Progenitor cell of endocrine pancreas (in vitro differentiated cells): ENCODE results near the gene FNBP1L. TPM values are rescaled to one million over a fixed set of nuclear protein-coding genes. Genes with fewer than 3 reads are reported as not detected.

Experiments
- DNase-seq: peaks from one replicate; pipeline ENCODE4 v3.0.0; 2021; ENCODE audit warnings: low spot score; ENCODE audit not compliant: unreplicated experiment
- H3K27ac Mint-ChIP-seq: 2 replicates; pipeline ENCODE4 v1.8.0; 2021; ENCODE audit warnings: mild to moderate bottlenecking, moderate library complexity, mixed read lengths
- H3K27me3 Mint-ChIP-seq: 2 replicates; pipeline ENCODE4 v1.8.0; 2021; ENCODE audit warnings: mixed read lengths
- H3K36me3 Mint-ChIP-seq: 2 replicates; pipeline ENCODE4 v1.8.0; 2022; ENCODE audit warnings: mixed read lengths; ENCODE audit not compliant: insufficient read depth
- H3K4me1 Mint-ChIP-seq: 2 replicates; pipeline ENCODE4 v1.8.0; 2021; ENCODE audit warnings: low read depth, mixed read lengths
- H3K4me3 Mint-ChIP-seq: 2 replicates; pipeline ENCODE4 v1.8.0; 2021; ENCODE audit warnings: low read depth, mild to moderate bottlenecking, moderate library complexity, mixed read lengths
- H3K9me3 Mint-ChIP-seq: 2 replicates; pipeline ENCODE4 v1.8.0; 2021; ENCODE audit warnings: low read depth, mixed read lengths
- total RNA-seq: library from RNA; stranded (reverse); gene quantifications from 2 replicates; pipeline ENCODE4 v1.2.1, GENCODE V29; 2021
- TF ChIP-seq, protein P1 (sequence below): fragments of 200-600 bp; sonication (generic); IDR thresholded peaks from one replicate; pipeline ENCODE4 v1.5.0; 2021; ENCODE audit warnings: antibody characterized with exemption, mild to moderate bottlenecking; ENCODE audit not compliant: unreplicated experiment

The FNBP1L gene
- total RNA-seq, 1 donor from 2014 or later = 136 TPM

- H3K27me3 Mint-ChIP-seq = no peaks in the 10 kb centered on the region
- no peaks in the 10 kb centered on the region for H3K36me3 Mint-ChIP-seq
- DNase-seq = peak; percentile 67
- H3K9me3 Mint-ChIP-seq = no peaks in the 10 kb centered on the region
- peak overlapping the region; percentile 100 for H3K27ac Mint-ChIP-seq
- TF ChIP-seq, protein P1, sequence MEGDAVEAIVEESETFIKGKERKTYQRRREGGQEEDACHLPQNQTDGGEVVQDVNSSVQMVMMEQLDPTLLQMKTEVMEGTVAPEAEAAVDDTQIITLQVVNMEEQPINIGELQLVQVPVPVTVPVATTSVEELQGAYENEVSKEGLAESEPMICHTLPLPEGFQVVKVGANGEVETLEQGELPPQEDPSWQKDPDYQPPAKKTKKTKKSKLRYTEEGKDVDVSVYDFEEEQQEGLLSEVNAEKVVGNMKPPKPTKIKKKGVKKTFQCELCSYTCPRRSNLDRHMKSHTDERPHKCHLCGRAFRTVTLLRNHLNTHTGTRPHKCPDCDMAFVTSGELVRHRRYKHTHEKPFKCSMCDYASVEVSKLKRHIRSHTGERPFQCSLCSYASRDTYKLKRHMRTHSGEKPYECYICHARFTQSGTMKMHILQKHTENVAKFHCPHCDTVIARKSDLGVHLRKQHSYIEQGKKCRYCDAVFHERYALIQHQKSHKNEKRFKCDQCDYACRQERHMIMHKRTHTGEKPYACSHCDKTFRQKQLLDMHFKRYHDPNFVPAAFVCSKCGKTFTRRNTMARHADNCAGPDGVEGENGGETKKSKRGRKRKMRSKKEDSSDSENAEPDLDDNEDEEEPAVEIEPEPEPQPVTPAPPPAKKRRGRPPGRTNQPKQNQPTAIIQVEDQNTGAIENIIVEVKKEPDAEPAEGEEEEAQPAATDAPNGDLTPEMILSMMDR = peak; percentile 32
- H3K4me3 Mint-ChIP-seq = peak overlapping the region; percentile 99
- H3K4me1 Mint-ChIP-seq = peaks cover 37% of the 10 kb centered on the region
Observed at GRCh38 chr1:93448292-93448982, 519 bp downstream of the FNBP1L start.

- H3K27ac Mint-ChIP-seq = peak overlapping the region; percentile 100
- H3K27me3 Mint-ChIP-seq = no peaks in the 10 kb centered on the region
- TF ChIP-seq, protein P1 = peak; percentile 45
- H3K4me3 Mint-ChIP-seq = peak overlapping the region; percentile 99
- H3K4me1 Mint-ChIP-seq = peaks cover 44% of the 10 kb centered on the region
- H3K36me3 Mint-ChIP-seq = no peaks in the 10 kb centered on the region
- peak; percentile 69 for DNase-seq
- H3K9me3 Mint-ChIP-seq = no peaks in the 10 kb centered on the region
Observed at GRCh38 chr1:93448983-93449804, 1.3 kb downstream of the FNBP1L start.

GRCh38 chr1:93450321-93450720 lies 2.4 kb downstream of the FNBP1L start:
- Mint-ChIP-seq H3K27ac (peak overlapping the region; percentile 51), H3K27me3 (no peaks in the 10 kb centered on the region), H3K4me3 (peak overlapping the region; percentile 70), H3K4me1 (peaks cover 46% of the 10 kb centered on the region), H3K9me3 (no peaks in the 10 kb centered on the region), H3K36me3 (no peaks in the 10 kb centered on the region)
- no peak for DNase-seq
- TF ChIP-seq, protein P1 = no peak

DNA sequence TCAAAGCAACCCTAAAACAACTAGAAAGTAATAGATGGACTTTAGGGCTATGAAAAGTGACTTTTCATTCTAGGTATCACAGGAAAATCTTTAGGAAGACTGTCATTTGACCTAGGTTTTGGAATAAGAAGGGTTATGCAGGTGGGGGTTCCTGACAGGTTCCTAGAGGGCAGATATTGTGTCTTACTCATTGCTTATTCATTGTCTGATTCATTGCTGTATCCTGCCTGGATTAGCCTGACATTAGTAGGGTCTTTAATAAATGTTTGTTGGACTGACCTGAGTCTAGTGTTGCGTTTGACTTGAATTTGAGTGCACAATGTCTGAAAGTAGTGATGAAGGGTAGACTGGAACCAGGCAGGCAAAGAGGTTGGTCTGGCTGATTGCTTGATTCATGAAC lies 6.0 kb downstream of the FNBP1L start:
- Mint-ChIP-seq H3K27ac (no peak overlapping the region), H3K4me3 (no peak overlapping the region), H3K27me3 (no peaks in the 10 kb centered on the region), H3K4me1 (peaks cover 37% of the 10 kb centered on the region), H3K9me3 (no peaks in the 10 kb centered on the region), H3K36me3 (peaks cover 14% of the 10 kb centered on the region)
- no peak for DNase-seq
- TF ChIP-seq, protein P1 = no peak

DNA sequence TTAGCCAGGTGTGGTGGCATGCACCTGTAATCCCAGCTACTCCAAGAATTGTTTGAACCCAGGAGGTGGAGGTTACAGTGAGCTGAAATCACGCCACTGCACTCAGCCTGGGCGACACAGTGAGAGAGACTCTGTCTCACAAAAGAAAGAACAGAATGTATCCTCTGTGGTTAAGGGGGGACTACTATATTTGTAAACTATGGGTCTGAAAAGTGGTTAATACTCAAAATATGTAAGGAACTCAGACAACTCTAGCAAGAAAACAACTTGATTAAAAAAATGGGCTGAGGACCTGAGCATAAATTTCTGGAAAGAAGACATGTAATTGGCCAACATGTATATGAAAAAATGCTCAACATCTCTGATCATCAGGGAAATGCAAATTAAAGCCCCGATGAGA lies 11.2 kb downstream of the FNBP1L start:
- TF ChIP-seq, protein P1 = no peak
- H3K4me3 Mint-ChIP-seq = no peak overlapping the region
- H3K4me1 Mint-ChIP-seq = peaks cover 17% of the 10 kb centered on the region
- H3K27ac Mint-ChIP-seq = no peak overlapping the region
- no peak for DNase-seq
- peaks cover 27% of the 10 kb centered on the region for H3K36me3 Mint-ChIP-seq
- H3K27me3 Mint-ChIP-seq = no peaks in the 10 kb centered on the region
- no peaks in the 10 kb centered on the region for H3K9me3 Mint-ChIP-seq
